CD4-positive, alpha-beta T cell treated with Interleukin-4 for 4 hours (primary cell): Measurements from ENCODE around the gene ZNF441.
"Not testable (repeated sequence)": the region's sequence is repeated elsewhere in the genome, so short reads cannot be mapped to it uniquely, and the experiment has no call there.

Source experiments
- DNase-seq: peaks from one replicate; pipeline ENCODE4 v3.0.0-alpha.2; 2020

The ZNF441 gene

GRCh38 chr19:11781295-11782057 lies 14.7 kb downstream of the ZNF441 start:
- no peak for DNase-seq

DNA sequence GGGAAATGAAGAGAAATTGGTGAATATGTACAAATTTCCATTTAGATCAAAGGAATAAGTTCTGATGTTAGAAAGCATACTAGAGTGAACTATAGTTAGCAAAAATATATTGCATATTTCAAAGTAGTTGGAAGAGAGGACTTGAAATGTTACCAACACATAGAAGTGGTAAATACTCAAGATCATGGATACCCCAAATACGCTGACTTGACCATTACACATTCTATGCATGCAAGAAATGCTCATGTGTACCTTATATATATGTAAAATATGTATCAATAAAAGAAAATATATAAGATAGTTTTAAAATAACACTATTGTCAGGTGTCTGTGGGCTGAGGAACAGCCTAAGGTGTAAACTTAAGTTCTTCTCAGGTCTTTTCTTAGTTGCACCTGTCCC lies 17.0 kb downstream of the ZNF441 start:
- no peak for DNase-seq

DNA sequence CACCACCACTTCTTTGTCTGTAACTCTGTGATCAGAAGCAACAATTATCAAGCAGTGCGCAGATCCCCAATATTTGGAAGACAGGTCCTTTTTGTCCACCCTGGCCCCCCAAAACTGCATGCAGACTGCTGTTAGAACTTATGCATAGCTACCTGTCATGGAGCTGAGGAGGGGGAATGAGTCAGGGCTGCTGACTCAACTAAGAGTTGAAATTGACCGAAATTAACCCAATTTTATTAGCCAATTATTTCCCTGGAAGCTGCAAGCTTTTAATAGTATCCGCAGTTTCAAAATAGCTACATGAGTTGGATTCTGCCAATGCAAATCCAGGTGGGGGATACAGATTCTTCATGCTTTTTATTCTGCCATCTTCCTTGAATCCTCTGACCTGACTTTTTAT lies 17.6 kb downstream of the ZNF441 start:
- DNase-seq = no peak

GRCh38 chr19:11787536-11787935 lies 20.7 kb downstream of the ZNF441 start:
- DNase-seq = no peak

GRCh38 chr19:11792942-11793341 lies 26.1 kb downstream of the ZNF441 start:
- no peak for DNase-seq

- peak; percentile 80 for DNase-seq
Measured at GRCh38 chr19:11797491-11797890, 30.7 kb downstream of the ZNF441 start.

DNA sequence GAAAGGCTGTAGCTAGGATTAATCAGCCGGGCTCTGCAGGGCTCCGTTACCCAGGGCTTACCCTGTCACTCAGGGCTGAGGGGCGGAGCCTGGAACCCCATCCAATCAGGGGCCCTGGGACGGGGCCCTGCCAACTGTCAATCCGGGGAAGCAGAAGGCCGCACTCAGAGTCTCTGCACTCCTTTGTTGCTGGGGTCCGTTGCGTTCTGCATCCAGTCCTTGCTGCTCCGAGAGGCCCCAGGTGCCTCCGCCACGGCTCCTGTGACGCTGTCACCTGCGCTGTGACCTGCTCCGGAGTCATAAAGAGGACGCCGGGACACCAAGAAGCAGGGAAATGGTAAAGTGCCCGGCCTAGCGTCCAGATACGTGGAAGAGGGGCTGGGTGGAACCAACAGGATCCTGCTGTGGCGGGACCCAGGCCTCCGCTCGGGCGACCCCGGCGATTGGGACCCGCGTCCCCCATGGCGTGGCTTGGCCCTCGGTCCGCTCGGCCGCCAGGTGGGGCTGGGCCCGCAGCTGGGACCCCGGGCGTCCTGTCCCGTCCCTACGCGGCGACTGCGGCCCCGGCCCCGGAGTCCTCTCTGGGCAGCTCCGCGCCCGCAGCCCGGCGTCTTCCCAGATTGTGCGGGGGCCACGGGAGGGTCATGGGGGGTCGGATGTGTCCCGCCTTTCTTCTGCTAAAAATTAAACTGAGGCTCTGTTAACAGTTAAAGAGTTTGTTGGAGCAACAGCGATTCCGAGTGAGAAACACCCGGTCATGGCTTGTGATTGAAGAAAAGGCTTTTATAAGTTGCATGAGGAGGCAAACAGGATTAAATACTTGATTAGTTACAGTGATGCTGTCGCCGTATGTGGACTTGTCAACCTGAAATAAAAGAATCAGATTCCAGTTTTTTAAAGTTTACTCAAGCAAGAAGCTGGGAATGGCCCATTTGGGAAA lies 31.9 kb downstream of the ZNF441 start, which contains the start of gene ZNF491:
Gene ZNF491, plus strand, starts transcription at position 133 of the 940 bp plus-strand sequence. CDS start 7,431 bp downstream, outside the sequence.
- peak; percentile 81 for DNase-seq

DNA sequence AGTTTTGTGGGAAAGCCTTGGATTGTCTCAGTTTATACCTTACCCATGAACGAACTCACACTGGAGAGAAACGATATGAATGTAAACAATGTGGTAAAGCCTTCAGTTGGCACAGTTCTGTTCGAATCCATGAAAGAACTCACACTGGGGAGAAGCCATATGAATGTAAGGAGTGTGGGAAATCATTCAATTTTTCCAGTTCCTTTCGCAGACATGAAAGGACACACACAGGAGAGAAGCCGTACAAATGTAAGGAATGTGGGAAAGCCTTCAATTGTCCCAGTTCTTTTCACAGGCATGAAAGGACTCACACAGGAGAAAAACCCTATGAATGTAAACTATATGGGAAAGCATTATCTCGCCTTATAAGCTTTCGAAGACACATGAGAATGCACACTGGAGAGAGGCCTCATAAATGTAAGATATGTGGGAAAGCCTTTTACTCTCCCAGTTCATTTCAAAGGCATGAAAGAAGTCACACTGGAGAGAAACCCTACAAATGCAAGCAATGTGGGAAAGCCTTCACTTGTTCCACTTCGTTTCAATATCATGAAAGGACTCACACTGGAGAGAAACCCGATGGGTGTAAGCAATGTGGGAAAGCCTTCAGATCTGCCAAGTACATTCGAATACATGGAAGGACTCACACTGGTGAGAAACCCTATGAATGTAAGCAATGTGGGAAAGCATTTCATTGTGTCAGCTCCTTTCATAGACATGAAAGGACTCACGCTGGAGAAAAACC lies 39.7 kb downstream of the ZNF441 start:
- no peak for DNase-seq

- DNase-seq = no peak
Measured at GRCh38 chr19:11807099-11807380, 40.2 kb downstream of the ZNF441 start.

DNA sequence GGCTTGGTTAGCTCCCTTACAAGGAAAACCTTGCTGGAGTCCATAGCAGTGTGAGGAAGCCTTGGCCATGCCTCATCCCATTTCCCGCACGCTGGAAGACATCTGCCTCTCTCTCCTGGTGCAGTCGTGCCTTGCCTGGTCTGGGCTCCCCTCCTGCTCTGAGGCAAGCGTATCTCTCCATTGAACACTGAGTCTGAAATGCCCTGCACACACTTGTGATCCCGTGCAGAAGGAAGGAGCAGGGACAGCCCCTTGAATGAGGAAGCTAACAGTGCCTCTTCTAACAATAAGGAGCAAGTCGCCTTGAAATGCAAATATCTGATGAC lies 46.9 kb downstream of the ZNF441 start:
- no peak for DNase-seq

DNA sequence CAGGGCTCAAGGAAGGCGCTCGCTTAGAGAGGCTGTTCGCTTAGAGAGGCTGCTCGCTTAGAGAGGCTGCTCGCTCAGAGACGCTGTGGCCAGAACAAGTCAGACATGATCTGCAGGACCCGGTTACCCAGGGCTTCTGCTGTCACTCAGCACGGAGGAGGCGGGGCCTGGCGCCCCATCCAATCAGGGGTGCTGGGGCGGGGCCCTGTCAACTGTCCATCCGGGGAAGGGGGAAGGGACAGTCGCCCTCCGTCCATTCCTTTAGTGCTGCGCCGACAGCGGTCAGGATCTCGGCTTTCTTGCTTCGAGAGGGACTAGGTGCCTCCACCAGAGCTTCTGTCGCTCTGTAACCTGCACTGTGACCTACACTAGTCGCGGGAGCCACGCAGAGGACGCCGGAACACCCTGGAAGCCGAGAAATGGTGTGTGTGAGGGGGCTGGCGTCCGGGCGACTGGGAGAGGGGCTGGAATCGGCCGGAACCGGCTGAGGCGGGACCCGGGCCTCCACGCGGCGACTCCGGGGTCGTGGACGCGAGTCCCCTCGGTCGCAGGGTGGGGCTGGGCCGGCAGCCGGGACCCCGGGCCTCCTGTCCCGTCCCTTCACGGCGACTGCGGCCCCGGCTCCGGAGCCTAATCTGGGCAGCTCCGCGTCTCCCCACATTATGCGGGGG lies 47.4 kb downstream of the ZNF441 start, which contains the start of gene ZNF440:
Gene ZNF440, plus strand, starts transcription at position 245 of the 671 bp plus-strand sequence. Its CDS starts 175 bp downstream, at position 420.
- DNase-seq = peak; percentile 78

DNA sequence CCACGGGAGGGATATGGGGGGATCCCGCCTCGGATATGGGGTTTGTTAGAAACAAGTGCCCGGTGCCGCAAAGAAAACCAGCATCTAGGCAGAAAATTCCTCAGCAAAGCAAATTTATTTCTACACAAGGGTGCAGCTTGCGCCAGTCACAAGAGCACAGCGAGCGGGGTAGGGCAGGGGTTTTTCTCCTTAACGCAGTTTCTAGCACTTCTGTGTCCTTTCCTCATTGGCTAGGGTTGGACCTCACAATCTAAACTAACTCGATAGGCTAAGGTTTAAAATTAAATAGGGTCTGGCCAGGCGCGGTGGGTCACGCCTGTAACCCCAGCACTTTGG lies 47.9 kb downstream of the ZNF441 start:
- DNase-seq = no peak

DNA sequence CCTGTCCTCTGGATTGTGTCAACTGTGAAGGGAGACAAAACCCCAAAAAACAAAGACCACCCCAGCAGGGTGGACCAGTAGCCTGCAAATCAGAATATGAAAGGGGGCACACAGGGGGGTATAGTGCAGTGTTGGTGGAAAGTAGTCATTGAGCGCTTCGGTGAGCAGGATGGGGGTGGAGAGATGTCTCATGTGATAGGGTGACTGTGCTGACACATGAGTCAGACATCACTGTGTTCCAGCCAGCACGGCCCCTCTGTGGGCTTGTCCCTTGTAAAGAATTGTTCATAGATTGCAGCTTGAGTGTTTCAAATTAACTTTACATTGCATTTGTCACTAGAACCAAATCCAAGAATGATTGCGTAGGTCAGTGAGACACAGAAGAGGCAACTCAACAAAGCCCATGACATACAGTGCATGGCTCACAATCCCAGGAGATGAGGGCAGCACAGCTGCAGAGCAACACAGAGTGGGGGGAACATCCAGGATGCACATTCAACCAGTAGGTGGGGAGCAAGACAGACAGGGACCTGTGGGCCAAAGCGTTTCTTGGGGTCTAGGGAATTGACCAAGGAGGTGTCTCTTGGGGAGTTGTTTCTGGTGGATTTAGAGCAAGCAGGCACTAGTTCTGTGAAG lies 54.8 kb downstream of the ZNF441 start:
- no peak for DNase-seq

GRCh38 chr19:11828957-11829876 lies 62.4 kb downstream of the ZNF441 start:
- not testable (repeated sequence) for DNase-seq

- DNase-seq = no peak
Measured at GRCh38 chr19:11832253-11832912, 65.6 kb downstream of the ZNF441 start.

GRCh38 chr19:11833541-11833940 lies 66.7 kb downstream of the ZNF441 start:
- no peak for DNase-seq
